Progenitor cell of endocrine pancreas (in vitro differentiated cells): ENCODE measurements around the gene SGPL1. TPM values are rescaled to one million over a fixed set of nuclear protein-coding genes. Genes with fewer than 3 reads are reported as not detected.
A peak's percentile ranks its signal among the peaks of the same experiment; 100 is the strongest.

Experiments used
- DNase-seq: peaks from one replicate; pipeline ENCODE4 v3.0.0; 2021; ENCODE audit warnings: low spot score; ENCODE audit not compliant: unreplicated experiment
- H3K27ac Mint-ChIP-seq: 2 replicates; pipeline ENCODE4 v1.8.0; 2021; ENCODE audit warnings: mild to moderate bottlenecking, moderate library complexity, mixed read lengths
- H3K27me3 Mint-ChIP-seq: 2 replicates; pipeline ENCODE4 v1.8.0; 2021; ENCODE audit warnings: mixed read lengths
- H3K36me3 Mint-ChIP-seq: 2 replicates; pipeline ENCODE4 v1.8.0; 2022; ENCODE audit warnings: mixed read lengths; ENCODE audit not compliant: insufficient read depth
- H3K4me1 Mint-ChIP-seq: 2 replicates; pipeline ENCODE4 v1.8.0; 2021; ENCODE audit warnings: low read depth, mixed read lengths
- H3K4me3 Mint-ChIP-seq: 2 replicates; pipeline ENCODE4 v1.8.0; 2021; ENCODE audit warnings: low read depth, mild to moderate bottlenecking, moderate library complexity, mixed read lengths
- H3K9me3 Mint-ChIP-seq: 2 replicates; pipeline ENCODE4 v1.8.0; 2021; ENCODE audit warnings: low read depth, mixed read lengths
- CTCF ChIP-seq: fragments of 200-600 bp; sonication (generic); IDR thresholded peaks from one replicate; pipeline ENCODE4 v1.5.0; 2021; ENCODE audit warnings: antibody characterized with exemption, mild to moderate bottlenecking; ENCODE audit not compliant: unreplicated experiment
- total RNA-seq: library from RNA; stranded (reverse); gene quantifications from 2 replicates; pipeline ENCODE4 v1.2.1, GENCODE V29; 2021

SGPL1 gene
- total RNA-seq, 1 donor from 2014 or later, result 82.1 TPM

- no peak for TF ChIP-seq CTCF
- H3K4me3 Mint-ChIP-seq, result no peak overlapping the region
- no peaks in the 10 kb centered on the region for H3K36me3 Mint-ChIP-seq
- DNase-seq, result no peak
- H3K9me3 Mint-ChIP-seq, result peaks cover 4% of the 10 kb centered on the region
- H3K27ac Mint-ChIP-seq, result no peak overlapping the region
- H3K4me1 Mint-ChIP-seq, result peaks cover 2% of the 10 kb centered on the region
- H3K27me3 Mint-ChIP-seq, result peaks cover 20% of the 10 kb centered on the region
These were observed 83.3 kb downstream of the SGPL1 start for GRCh38 chr10:70899096-70899495.

GRCh38 chr10:70901276-70901878 is 85.6 kb downstream of the SGPL1 start:
- H3K4me3 Mint-ChIP-seq, result no peak overlapping the region
- DNase-seq, result no peak
- peaks cover 2% of the 10 kb centered on the region for H3K4me1 Mint-ChIP-seq
- no peak overlapping the region for H3K27ac Mint-ChIP-seq
- TF ChIP-seq CTCF, result no peak
- H3K36me3 Mint-ChIP-seq, result no peaks in the 10 kb centered on the region
- peaks cover 4% of the 10 kb centered on the region for H3K9me3 Mint-ChIP-seq
- H3K27me3 Mint-ChIP-seq, result peaks cover 26% of the 10 kb centered on the region

GRCh38 chr10:70902661-70903261 is 87.0 kb downstream of the SGPL1 start:
- Mint-ChIP-seq H3K36me3 (no peaks in the 10 kb centered on the region), H3K4me3 (no peak overlapping the region), H3K9me3 (no peaks in the 10 kb centered on the region), H3K27ac (no peak overlapping the region), H3K27me3 (peaks cover 33% of the 10 kb centered on the region), H3K4me1 (peaks cover 2% of the 10 kb centered on the region)
- DNase-seq, result no peak
- no peak for TF ChIP-seq CTCF

- Mint-ChIP-seq H3K4me1 (peaks cover 2% of the 10 kb centered on the region), H3K27me3 (peaks cover 40% of the 10 kb centered on the region), H3K27ac (no peak overlapping the region), H3K9me3 (no peaks in the 10 kb centered on the region), H3K4me3 (no peak overlapping the region), H3K36me3 (no peaks in the 10 kb centered on the region)
- peak; percentile 57 for DNase-seq
- TF ChIP-seq CTCF, result peak; percentile 92
These were observed 87.6 kb downstream of the SGPL1 start for GRCh38 chr10:70903262-70903921.

- Mint-ChIP-seq H3K4me3 (no peak overlapping the region), H3K36me3 (no peaks in the 10 kb centered on the region), H3K4me1 (no peaks in the 10 kb centered on the region), H3K27me3 (peaks cover 32% of the 10 kb centered on the region), H3K27ac (no peak overlapping the region), H3K9me3 (no peaks in the 10 kb centered on the region)
- TF ChIP-seq CTCF, result no peak
- DNase-seq, result no peak
These were observed 89.6 kb downstream of the SGPL1 start for GRCh38 chr10:70905071-70906021.
